ENCODE results near the gene KCNE3.

The KCNE3 gene

GRCh38 chr11:74466916-74467885 lies at the start of gene KCNE3:
Gene KCNE3 (minus strand): TSS chr11:74467549. CDS start chr11:74457563, 9,986 bp downstream.
- no peak for DNase-seq

- DNase-seq = no peak
These were observed 40.2 kb upstream of the KCNE3 start for GRCh38 chr11:74507582-74507981.

GRCh38 chr11:74506823-74507222 lies 39.5 kb upstream of the KCNE3 start:
- no peak for DNase-seq

- DNase-seq = no peak
These were observed 38.6 kb upstream of the KCNE3 start for GRCh38 chr11:74505911-74506310.

GRCh38 chr11:74504100-74504691 lies 36.8 kb upstream of the KCNE3 start:
- no peak for DNase-seq

GRCh38 chr11:74494916-74495315 lies 27.6 kb upstream of the KCNE3 start:
- DNase-seq = no peak

GRCh38 chr11:74493791-74494630 lies 26.7 kb upstream of the KCNE3 start:
- DNase-seq = no peak

GRCh38 chr11:74492974-74493790 lies 25.8 kb upstream of the KCNE3 start, which contains the start of gene LIPT2:
Gene LIPT2 (minus strand): TSS chr11:74493724. CDS start chr11:74493703, 21 bp downstream.
- peak; percentile 89 for DNase-seq

GRCh38 chr11:74492084-74492483 lies 24.7 kb upstream of the KCNE3 start:
- no peak for DNase-seq

- no peak for DNase-seq
These were observed 23.6 kb upstream of the KCNE3 start for GRCh38 chr11:74490941-74491340.

GRCh38 chr11:74487875-74488274 lies 20.5 kb upstream of the KCNE3 start:
- no peak for DNase-seq

GRCh38 chr11:74485868-74486267 lies 18.5 kb upstream of the KCNE3 start:
- no peak for DNase-seq

- no peak for DNase-seq
These were observed 13.5 kb upstream of the KCNE3 start for GRCh38 chr11:74480688-74481417.

- DNase-seq = no peak
These were observed 12.4 kb upstream of the KCNE3 start for GRCh38 chr11:74479732-74480123.

- DNase-seq = no peak
These were observed 11.8 kb upstream of the KCNE3 start for GRCh38 chr11:74478877-74479731.

- no peak for DNase-seq
These were observed 9.2 kb upstream of the KCNE3 start for GRCh38 chr11:74476536-74476935.

- no peak for DNase-seq
These were observed 7.0 kb upstream of the KCNE3 start for GRCh38 chr11:74474316-74474715.

GRCh38 chr11:74473382-74474173 lies 6.2 kb upstream of the KCNE3 start:
- no peak for DNase-seq

GRCh38 chr11:74471668-74472429 lies 4.5 kb upstream of the KCNE3 start:
- DNase-seq = no peak

Data from NCI-H1694 treated with DMSO at 0.1 percent for 48 hours (cell line).